ENCODE measurements around the gene TCF7L2.

TCF7L2 gene

GRCh38 chr10:113137941-113138685 lies 188.1 kb downstream of the TCF7L2 start:
- Histone ChIP-seq H3K4me1 (ENCODE audit: insufficient read depth, insufficient read length) (peaks cover 19% of the 10 kb centered on the region), H3K36me3 (ENCODE audit: insufficient read depth, insufficient read length, low read length) (peaks cover 14% of the 10 kb centered on the region), H3K9me3 (ENCODE audit: insufficient read depth, low read length) (no peaks in the 10 kb centered on the region), H3K9ac (ENCODE audit: insufficient read length, low read depth) (no peak overlapping the region), H3K4me3 (ENCODE audit: insufficient read length, low read depth) (no peak overlapping the region), H3K27me3 (ENCODE audit: insufficient read depth, insufficient read length) (no peaks in the 10 kb centered on the region)
- TF ChIP-seq ZNF274 (IDR thresholded peaks at IDR 0.05; ENCODE audit: low read depth, low read length) (no peak), SUZ12 (IDR thresholded peaks at IDR 0.05; ENCODE audit: extremely low read depth, insufficient read depth, insufficient read length) (no peak), YY1 (IDR thresholded peaks at IDR 0.05; ENCODE audit: insufficient read depth, insufficient read length) (no peak)
- DNase-seq (ENCODE audit: low read depth, low spot score), result no peak

DNA sequence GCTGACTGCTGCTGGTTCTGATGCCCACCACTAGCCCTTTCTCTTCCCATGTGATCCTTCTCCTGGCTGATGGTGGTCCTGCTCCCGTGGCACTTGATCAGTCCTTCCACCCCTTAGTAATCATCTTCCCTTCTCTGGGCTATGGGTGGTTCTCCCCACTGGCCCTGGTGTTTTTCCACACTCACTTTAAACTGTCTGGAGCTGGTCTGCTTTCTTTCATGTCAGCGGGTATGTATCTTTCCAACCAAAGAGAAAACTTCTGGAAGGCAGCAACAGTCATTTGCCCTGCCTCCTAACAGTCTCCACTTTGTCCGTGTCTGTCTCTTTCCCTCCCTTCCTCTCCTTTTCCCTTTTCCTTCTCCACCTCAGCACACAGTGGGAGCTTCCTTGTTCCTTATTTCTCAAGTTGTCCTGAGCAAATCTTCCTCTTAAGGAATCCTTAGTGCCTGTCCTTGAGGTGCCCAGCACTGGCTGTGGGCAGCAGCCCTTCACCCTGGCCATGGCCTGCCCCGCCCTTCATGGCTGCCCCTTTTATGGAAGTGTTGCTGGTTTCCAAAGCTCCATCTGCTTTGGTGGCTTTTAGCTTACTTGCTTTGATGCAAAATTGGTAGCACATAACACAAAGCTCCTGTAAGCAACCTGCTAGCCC lies 189.0 kb downstream of the TCF7L2 start:
- H3K9me3 ChIP-seq (ENCODE audit: insufficient read depth, low read length), result no peaks in the 10 kb centered on the region
- H3K9ac ChIP-seq (ENCODE audit: insufficient read length, low read depth), result no peak overlapping the region
- DNase-seq (ENCODE audit: low read depth, low spot score), result no peak
- no peak overlapping the region for H3K4me3 ChIP-seq (ENCODE audit: insufficient read length, low read depth)
- no peaks in the 10 kb centered on the region for H3K27me3 ChIP-seq (ENCODE audit: insufficient read depth, insufficient read length)
- H3K4me1 ChIP-seq (ENCODE audit: insufficient read depth, insufficient read length), result peaks cover 15% of the 10 kb centered on the region
- peaks cover 22% of the 10 kb centered on the region for H3K36me3 ChIP-seq (ENCODE audit: insufficient read depth, insufficient read length, low read length)
- no peak for TF ChIP-seq YY1 (IDR thresholded peaks at IDR 0.05; ENCODE audit: insufficient read depth, insufficient read length)
- no peak for TF ChIP-seq SUZ12 (IDR thresholded peaks at IDR 0.05; ENCODE audit: extremely low read depth, insufficient read depth, insufficient read length)
- no peak for TF ChIP-seq ZNF274 (IDR thresholded peaks at IDR 0.05; ENCODE audit: low read depth, low read length)

DNA sequence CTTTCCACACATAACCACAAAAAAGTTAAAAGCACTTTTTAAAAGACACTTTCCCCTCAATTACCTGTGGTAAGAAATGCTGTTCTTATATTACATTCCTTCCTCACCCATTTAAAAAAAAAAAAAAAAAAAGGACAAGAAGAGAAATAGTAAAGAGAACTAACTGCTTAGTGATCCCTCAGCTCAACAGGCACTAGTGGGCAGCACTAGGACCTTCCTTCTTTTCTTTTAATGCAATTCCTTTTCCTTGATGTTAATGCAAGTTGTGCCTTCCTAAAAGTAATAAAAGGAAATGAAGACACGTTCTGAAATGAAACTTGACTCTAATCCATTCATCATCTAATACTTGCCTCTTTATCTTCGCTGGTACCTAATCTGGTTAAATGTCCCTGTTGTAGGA lies 189.7 kb downstream of the TCF7L2 start:
- Histone ChIP-seq H3K36me3 (ENCODE audit: insufficient read depth, insufficient read length, low read length) (peaks cover 28% of the 10 kb centered on the region), H3K9ac (ENCODE audit: insufficient read length, low read depth) (no peak overlapping the region), H3K4me3 (ENCODE audit: insufficient read length, low read depth) (no peak overlapping the region), H3K4me1 (ENCODE audit: insufficient read depth, insufficient read length) (peaks cover 11% of the 10 kb centered on the region), H3K27me3 (ENCODE audit: insufficient read depth, insufficient read length) (no peaks in the 10 kb centered on the region), H3K9me3 (ENCODE audit: insufficient read depth, low read length) (no peaks in the 10 kb centered on the region)
- TF ChIP-seq SUZ12 (IDR thresholded peaks at IDR 0.05; ENCODE audit: extremely low read depth, insufficient read depth, insufficient read length), result no peak
- TF ChIP-seq YY1 (IDR thresholded peaks at IDR 0.05; ENCODE audit: insufficient read depth, insufficient read length), result no peak
- no peak for TF ChIP-seq ZNF274 (IDR thresholded peaks at IDR 0.05; ENCODE audit: low read depth, low read length)
- DNase-seq (ENCODE audit: low read depth, low spot score), result no peak

- H3K4me3 ChIP-seq (ENCODE audit: insufficient read length, low read depth), result no peak overlapping the region
- no peak for DNase-seq (ENCODE audit: low read depth, low spot score)
- no peak overlapping the region for H3K9ac ChIP-seq (ENCODE audit: insufficient read length, low read depth)
- peaks cover 7% of the 10 kb centered on the region for H3K4me1 ChIP-seq (ENCODE audit: insufficient read depth, insufficient read length)
- H3K36me3 ChIP-seq (ENCODE audit: insufficient read depth, insufficient read length, low read length), result peaks cover 28% of the 10 kb centered on the region
- TF ChIP-seq YY1 (IDR thresholded peaks at IDR 0.05; ENCODE audit: insufficient read depth, insufficient read length) (no peak), SUZ12 (IDR thresholded peaks at IDR 0.05; ENCODE audit: extremely low read depth, insufficient read depth, insufficient read length) (no peak)
- no peaks in the 10 kb centered on the region for H3K9me3 ChIP-seq (ENCODE audit: insufficient read depth, low read length)
- H3K27me3 ChIP-seq (ENCODE audit: insufficient read depth, insufficient read length), result no peaks in the 10 kb centered on the region
These were observed 190.3 kb downstream of the TCF7L2 start for GRCh38 chr10:113140143-113141011.

- Histone ChIP-seq H3K27me3 (ENCODE audit: insufficient read depth, insufficient read length) (no peaks in the 10 kb centered on the region), H3K36me3 (ENCODE audit: insufficient read depth, insufficient read length, low read length) (peaks cover 48% of the 10 kb centered on the region), H3K9me3 (ENCODE audit: insufficient read depth, low read length) (no peaks in the 10 kb centered on the region), H3K9ac (ENCODE audit: insufficient read length, low read depth) (no peak overlapping the region), H3K4me1 (ENCODE audit: insufficient read depth, insufficient read length) (peaks cover 2% of the 10 kb centered on the region), H3K4me3 (ENCODE audit: insufficient read length, low read depth) (no peak overlapping the region)
- TF ChIP-seq YY1 (IDR thresholded peaks at IDR 0.05; ENCODE audit: insufficient read depth, insufficient read length) (no peak), ZNF274 (IDR thresholded peaks at IDR 0.05; ENCODE audit: low read depth, low read length) (no peak), SUZ12 (IDR thresholded peaks at IDR 0.05; ENCODE audit: extremely low read depth, insufficient read depth, insufficient read length) (no peak)
- no peak for DNase-seq (ENCODE audit: low read depth, low spot score)
These were observed 192.7 kb downstream of the TCF7L2 start for GRCh38 chr10:113142601-113143362.

GRCh38 chr10:113144576-113144975 lies 194.5 kb downstream of the TCF7L2 start:
- Histone ChIP-seq H3K4me1 (ENCODE audit: insufficient read depth, insufficient read length) (peaks cover 2% of the 10 kb centered on the region), H3K27me3 (ENCODE audit: insufficient read depth, insufficient read length) (no peaks in the 10 kb centered on the region), H3K4me3 (ENCODE audit: insufficient read length, low read depth) (no peak overlapping the region), H3K36me3 (ENCODE audit: insufficient read depth, insufficient read length, low read length) (peaks cover 61% of the 10 kb centered on the region), H3K9me3 (ENCODE audit: insufficient read depth, low read length) (no peaks in the 10 kb centered on the region), H3K9ac (ENCODE audit: insufficient read length, low read depth) (no peak overlapping the region)
- DNase-seq (ENCODE audit: low read depth, low spot score), result no peak
- TF ChIP-seq YY1 (IDR thresholded peaks at IDR 0.05; ENCODE audit: insufficient read depth, insufficient read length) (no peak), ZNF274 (IDR thresholded peaks at IDR 0.05; ENCODE audit: low read depth, low read length) (no peak), SUZ12 (IDR thresholded peaks at IDR 0.05; ENCODE audit: extremely low read depth, insufficient read depth, insufficient read length) (no peak)

Measured in NT2/D1 (cell line).